SK-N-SH (cell line): Measurements from ENCODE around the gene SKIC8.

Experiments used
- CHD2 ChIP-seq: fragments of 150-350 bp; IDR thresholded peaks from 2 replicates; pipeline ENCODE4 v1.6.1; 2018; ENCODE audit warnings: low read length; ENCODE audit not compliant: partially characterized antibody
- FOXJ3 ChIP-seq: sonication (generic); formaldehyde crosslinking; IDR thresholded peaks from 2 replicates; pipeline ENCODE4 v1.5.1; 2020; ENCODE audit warnings: mild to moderate bottlenecking, missing genetic modification reagents

DNA sequence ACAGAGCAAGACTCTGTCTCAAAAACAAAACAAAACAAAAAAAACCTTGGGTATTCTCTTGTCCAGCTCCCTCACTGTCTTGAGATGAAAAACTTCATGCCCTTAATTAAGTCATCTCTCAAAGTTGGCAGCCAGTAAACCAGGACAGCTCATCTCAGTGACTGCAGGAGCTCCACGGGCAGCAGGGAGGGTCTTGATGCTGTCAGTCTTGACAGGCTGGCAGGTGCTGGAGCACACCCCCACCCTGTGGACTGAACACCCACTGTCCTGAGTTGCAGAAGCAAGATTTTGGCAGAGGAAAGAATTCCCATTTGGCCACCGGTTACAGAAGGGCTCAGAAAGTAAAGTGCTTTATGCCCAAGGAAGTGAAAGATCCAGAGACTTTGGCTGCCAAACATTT is 27.1 kb downstream of the SKIC8 start:
- TF ChIP-seq FOXJ3 (CRISPR knock-in tag), result no peak
- TF ChIP-seq CHD2, result no peak
